HG03439 (cell line): ENCODE measurements around the gene SCFD2.
"Not testable (repeated sequence)": the region's sequence is repeated elsewhere in the genome, so short reads cannot be mapped to it uniquely, and the experiment has no call there.

Experiments
- ATAC-seq: cut with Tn5 transposase; IDR thresholded peaks from one replicate; pipeline ENCODE4 v1.9.1; 2021; ENCODE audit warnings: mild to moderate bottlenecking, moderate library complexity; ENCODE audit not compliant: unreplicated experiment

SCFD2 gene

GRCh38 chr4:53150631-53151488 is 215.0 kb downstream of the SCFD2 start:
- no peak for ATAC-seq

- ATAC-seq, result no peak
Observed at GRCh38 chr4:53147711-53148110, 218.2 kb downstream of the SCFD2 start.

DNA sequence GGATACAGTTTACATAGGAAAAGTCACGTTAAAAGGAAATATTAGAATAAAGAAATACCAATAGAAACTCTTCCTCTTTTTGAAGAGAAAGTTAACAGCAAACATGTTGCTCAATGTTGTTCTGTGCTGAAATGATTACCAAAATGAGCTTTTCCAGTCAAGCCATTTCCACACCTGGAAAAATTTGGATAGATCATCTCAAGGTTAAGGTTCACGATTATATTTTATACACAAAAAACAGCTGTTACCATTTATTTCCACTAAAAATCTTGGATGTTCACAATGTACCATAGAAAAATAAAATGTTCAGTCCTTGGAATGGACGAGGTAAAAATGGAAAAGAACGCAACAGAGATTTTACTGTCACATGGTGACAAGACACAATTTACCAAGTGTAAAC is 218.7 kb downstream of the SCFD2 start:
- ATAC-seq, result no peak

GRCh38 chr4:53141308-53141707 is 224.6 kb downstream of the SCFD2 start:
- no peak for ATAC-seq

DNA sequence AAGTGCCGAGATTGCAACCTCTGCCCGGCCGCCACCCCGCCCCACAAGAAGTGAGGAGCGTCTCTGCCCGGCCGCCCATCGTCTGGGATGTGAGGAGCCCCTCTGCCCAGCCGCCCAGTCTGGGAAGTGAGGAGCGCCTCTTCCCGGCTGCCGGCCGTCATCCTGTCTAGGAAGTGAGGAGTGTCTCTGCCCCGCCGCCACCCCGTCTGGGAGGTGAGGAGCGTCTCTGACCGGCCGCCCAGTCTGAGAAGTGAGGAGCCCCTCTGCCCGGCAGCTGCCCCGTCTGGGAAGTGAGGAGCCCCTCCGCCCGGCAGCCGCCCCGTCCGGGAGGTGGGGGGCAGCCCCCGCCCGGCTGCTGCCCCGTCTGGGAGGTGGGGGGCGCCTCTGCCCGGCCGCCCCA is 226.6 kb downstream of the SCFD2 start:
- not testable (repeated sequence) for ATAC-seq

GRCh38 chr4:53137468-53137867 is 228.4 kb downstream of the SCFD2 start:
- ATAC-seq, result no peak

DNA sequence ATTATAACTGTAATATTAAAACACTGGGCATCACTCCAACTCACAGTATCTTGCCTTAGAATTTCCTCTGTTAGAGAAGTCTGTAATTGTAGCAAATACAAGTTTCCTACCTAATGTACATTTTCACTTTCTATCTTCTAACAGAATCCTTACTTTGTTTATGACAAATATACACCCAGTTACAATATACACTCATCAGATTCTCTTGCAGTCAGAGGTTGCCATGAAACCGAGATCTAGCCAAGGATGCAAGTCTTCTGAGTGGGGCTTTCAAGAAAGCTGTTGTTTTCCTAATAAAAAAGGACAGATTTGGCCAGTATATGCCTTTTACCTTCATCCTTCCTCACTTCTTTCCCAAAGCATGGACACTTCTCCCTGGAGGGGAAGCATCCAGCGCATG is 228.9 kb downstream of the SCFD2 start:
- ATAC-seq, result no peak

GRCh38 chr4:53132132-53132891 is 233.5 kb downstream of the SCFD2 start:
- ATAC-seq, result no peak

GRCh38 chr4:53131562-53131925 is 234.3 kb downstream of the SCFD2 start:
- ATAC-seq, result no peak

- ATAC-seq, result no peak
Observed at GRCh38 chr4:53130896-53131561, 234.8 kb downstream of the SCFD2 start.

DNA sequence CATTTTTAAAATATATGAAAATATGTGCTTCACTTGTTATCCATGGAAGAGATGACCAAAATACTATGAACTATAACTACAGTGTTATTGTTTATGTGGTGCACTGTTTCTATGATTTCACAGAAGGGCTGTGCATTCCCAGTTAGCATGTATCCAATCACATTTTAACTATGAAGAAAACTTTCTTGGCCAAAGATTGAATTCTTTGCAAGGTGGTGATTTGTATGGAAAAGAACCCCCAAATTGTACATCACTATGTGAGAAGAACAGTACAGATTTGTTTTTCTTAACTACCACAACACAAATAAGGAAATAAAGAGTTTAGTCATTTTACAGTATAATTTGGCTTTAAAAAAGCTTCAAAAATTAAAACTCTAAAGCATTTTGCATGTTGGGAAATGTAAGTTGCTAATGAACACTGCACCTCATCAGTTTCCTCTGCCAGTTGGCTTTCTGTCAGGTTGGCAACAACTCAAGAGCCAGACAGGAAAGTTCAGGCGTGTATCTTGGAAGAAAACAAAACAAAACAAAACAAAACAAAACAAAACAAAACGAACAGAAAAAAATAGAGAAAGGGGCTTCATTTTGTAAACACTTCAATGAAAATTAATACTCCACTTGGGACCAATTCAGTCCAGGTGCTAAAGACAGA is 237.0 kb downstream of the SCFD2 start:
- no peak for ATAC-seq

DNA sequence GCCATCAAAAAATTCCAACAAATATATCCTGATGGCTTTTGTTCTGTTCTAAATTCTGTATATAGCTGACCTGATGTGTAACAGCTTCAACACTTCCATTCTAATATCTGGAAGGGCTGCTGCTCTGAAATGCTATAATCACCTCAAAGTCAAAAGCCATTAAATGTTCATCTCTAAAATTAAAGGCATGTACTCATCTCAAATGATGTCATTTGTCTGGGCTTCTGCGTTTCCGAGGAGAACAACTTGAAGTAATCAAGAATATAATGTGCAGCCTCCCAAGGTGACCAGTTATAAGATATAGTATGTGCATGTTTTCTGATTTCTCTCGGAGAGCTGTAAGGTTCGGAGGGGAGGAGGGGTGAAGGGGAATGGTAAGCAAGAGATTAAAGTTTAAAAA is 237.6 kb downstream of the SCFD2 start:
- ATAC-seq, result no peak

DNA sequence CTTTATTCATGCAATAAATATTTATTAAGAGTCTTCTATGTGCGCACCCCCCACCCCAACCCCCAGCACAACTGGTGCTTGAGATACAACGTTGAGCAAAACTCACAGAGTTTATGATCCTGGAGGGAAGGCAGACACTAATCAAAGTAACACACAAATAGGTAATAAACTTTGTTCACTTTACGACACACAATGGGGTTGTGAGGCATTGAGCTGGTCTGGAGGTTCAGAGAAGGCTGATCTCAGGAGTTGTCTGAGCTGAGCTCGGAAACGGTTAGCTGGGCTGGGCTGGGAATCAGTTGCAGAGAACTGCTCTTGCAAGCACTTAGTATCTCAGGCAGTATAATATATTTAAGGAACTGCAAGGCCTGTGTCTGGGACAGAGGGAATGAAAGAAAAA is 238.5 kb downstream of the SCFD2 start:
- ATAC-seq, result no peak

DNA sequence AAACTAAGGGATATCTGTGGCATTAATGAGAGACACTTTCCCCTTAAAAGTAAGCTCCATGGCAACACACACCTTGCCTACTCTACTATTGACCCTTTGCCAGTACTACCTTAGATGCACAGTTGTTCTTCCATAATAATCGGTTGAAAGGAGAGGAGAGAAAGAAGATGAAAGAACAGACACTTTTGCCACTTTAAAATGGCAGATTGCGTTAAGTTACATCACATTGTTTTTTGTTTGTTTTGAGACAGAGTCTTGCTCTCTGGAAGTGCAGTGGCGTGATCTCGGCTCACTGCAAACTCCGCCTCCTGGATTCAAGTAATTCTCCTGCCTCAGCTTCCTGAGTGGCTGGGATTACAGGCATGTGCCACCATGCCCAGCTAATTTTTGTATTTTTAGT is 239.8 kb downstream of the SCFD2 start:
- no peak for ATAC-seq

DNA sequence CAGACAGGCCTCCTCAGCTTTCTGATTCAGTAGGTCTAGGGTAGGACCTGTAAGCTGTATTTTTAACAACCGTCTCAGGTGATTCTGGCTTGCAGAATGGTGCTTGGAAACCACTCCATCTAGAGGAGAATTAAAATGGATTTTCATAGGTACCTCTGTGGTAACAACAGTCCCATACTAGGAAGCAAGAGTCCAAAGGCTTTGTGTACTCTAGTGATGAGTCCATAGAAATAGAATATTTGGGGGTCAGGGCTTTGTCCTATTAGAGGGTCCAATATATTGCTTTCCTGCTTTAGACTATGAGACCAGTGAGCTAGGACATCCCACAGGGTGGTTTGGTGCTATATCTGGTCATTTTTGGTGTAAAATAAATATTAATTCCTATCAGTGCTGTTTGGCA is 242.0 kb downstream of the SCFD2 start:
- ATAC-seq, result no peak

DNA sequence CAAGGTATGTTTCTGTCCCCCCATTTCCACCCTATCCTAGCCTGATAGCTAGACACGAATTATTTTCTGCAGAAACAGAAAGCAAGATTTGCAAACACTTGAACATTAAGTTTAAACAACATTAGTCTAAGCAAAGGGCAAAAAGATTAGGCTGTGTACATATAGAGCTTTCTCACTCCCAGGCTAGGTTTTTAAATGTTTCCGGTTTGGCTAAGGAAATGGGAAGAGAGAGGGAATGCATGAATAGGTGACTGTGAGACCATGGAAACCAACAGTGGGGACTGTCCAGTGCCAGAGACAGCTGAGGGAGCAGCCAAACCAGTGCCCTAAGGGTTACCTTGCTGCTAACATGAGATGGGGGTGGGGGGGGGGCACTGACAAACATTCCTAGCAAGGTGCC is 242.7 kb downstream of the SCFD2 start:
- no peak for ATAC-seq

GRCh38 chr4:53122280-53123116 is 243.4 kb downstream of the SCFD2 start:
- ATAC-seq, result no peak

GRCh38 chr4:53121264-53121865 is 244.5 kb downstream of the SCFD2 start:
- ATAC-seq, result no peak

DNA sequence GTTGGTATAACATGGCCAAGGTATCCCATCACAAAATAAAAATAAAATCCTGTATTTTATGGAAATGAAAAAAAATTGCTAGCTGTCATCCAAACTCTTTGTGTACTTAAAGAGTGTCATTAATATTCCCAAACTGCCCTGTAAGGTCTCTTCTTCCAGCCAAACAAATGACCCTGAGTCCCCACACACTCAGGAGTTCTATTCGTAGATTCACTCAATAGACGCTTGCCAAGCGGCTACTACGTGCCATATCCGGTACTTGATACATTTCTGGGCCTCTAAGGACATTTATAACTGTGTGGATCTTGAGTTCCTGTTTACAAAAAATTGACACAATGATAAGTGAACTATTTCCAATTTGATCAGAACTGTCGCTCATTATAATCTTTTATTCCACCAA is 245.1 kb downstream of the SCFD2 start:
- ATAC-seq, result no peak

GRCh38 chr4:53119680-53120079 is 246.2 kb downstream of the SCFD2 start:
- ATAC-seq, result no peak
